GM12872 (cell line): Measurements from ENCODE around the gene DDX54.

ENCODE experiments used
- TF ChIP-seq, protein P1 (sequence below): IDR thresholded peaks from 3 replicates; pipeline ENCODE4 v1.5.1; 2011; ENCODE audit warnings: low read depth, mild to moderate bottlenecking, low read length, moderate library complexity; ENCODE audit not compliant: insufficient read depth

The DDX54 gene

DNA sequence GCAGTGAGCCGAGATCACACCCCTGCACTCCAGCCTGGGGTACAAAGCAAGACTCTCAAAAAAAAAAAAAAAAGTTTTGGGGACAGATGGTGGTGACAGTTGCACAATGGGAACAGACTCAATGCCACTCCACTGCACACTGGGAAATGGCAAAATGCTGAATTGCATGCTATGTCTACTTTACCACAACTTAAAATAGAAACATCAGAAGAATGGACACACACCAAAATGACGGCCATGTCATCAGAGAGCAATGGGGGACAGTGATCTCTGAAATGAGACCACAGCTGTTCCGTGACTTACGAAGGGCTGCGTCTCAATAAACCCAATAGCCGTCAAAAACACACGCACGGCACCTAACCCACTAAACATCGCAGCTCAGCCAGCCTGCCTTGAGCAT is 13.7 kb downstream of the DDX54 start:
- TF ChIP-seq, protein P1, sequence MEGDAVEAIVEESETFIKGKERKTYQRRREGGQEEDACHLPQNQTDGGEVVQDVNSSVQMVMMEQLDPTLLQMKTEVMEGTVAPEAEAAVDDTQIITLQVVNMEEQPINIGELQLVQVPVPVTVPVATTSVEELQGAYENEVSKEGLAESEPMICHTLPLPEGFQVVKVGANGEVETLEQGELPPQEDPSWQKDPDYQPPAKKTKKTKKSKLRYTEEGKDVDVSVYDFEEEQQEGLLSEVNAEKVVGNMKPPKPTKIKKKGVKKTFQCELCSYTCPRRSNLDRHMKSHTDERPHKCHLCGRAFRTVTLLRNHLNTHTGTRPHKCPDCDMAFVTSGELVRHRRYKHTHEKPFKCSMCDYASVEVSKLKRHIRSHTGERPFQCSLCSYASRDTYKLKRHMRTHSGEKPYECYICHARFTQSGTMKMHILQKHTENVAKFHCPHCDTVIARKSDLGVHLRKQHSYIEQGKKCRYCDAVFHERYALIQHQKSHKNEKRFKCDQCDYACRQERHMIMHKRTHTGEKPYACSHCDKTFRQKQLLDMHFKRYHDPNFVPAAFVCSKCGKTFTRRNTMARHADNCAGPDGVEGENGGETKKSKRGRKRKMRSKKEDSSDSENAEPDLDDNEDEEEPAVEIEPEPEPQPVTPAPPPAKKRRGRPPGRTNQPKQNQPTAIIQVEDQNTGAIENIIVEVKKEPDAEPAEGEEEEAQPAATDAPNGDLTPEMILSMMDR = no peak

DNA sequence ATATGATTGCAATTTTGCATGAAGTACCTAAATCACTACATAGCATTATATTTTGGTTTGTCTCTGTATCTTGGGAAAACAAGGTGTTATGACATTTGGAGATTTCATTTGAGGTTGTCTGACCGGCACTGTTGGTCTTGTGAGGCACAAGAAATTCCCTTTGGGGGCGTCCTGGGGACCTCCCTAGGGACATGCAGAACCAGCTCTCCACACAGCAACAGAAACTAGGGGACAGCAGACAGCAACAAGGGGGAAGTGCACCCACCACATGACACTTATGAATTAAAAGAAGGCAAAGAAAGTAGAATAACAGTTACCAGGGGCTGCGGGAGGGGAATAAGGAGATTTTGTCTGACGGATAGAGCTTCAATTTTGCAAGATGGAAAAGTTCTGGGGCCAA is 14.4 kb downstream of the DDX54 start:
- TF ChIP-seq, protein P1 = no peak

DNA sequence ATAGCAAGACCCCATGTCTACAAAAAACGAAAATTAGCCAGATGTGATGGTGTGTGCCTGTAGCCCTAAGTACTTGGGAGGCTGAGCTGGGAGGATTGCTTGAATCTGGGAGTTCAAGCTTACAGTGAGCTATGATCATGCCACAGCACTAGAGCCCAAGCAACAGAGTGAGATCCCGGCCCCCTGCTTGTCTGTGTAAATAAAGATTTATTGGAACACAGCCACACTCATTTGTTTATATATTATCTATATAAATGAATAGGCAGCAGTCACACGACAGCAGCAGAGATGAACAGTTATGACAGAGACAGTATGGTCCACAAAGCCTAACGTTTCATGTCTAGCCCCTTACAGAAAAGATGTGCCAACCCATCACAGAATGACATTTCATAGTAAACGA is 14.8 kb downstream of the DDX54 start:
- TF ChIP-seq, protein P1 = no peak

DNA sequence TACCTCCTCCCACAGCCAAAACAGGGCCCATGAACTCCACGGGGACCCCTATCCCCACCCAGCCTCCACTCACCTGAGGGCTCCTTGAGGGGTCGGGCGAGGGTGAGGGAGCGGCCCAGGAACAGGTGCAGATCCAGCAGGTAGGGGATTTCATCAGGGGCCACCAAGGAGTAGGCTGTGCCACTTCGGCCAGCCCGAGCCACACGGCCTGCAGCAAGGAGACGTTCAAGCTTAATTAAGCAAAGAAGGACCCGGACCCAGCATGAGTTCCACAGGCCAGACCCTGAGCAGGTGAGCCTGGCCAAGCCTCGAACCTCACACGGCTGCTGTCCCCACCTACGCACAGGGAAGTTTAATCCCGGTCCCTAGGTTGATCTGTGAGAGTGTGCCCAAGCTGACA is 15.6 kb downstream of the DDX54 start:
- TF ChIP-seq, protein P1 = no peak

DNA sequence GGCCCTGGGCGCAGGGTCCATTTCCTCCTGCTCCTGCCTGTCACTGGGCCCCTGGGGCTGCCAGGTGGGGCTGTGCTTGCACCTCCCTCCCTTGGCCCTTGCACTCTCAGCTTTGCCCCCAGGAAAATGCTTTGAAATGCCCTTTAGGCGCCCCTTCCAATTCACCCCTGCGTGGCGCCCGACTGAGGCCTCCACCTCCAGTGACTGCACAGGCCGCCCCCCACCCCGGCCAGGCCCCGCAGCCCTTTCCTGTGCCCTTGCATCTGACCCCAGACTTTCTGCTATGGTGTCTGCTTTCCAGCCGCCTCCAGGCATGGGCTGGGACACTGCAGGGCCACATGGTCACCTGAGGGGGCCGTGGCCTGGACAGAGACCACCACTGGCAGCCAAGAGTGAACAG is 17.4 kb downstream of the DDX54 start:
- TF ChIP-seq, protein P1 = no peak

DNA sequence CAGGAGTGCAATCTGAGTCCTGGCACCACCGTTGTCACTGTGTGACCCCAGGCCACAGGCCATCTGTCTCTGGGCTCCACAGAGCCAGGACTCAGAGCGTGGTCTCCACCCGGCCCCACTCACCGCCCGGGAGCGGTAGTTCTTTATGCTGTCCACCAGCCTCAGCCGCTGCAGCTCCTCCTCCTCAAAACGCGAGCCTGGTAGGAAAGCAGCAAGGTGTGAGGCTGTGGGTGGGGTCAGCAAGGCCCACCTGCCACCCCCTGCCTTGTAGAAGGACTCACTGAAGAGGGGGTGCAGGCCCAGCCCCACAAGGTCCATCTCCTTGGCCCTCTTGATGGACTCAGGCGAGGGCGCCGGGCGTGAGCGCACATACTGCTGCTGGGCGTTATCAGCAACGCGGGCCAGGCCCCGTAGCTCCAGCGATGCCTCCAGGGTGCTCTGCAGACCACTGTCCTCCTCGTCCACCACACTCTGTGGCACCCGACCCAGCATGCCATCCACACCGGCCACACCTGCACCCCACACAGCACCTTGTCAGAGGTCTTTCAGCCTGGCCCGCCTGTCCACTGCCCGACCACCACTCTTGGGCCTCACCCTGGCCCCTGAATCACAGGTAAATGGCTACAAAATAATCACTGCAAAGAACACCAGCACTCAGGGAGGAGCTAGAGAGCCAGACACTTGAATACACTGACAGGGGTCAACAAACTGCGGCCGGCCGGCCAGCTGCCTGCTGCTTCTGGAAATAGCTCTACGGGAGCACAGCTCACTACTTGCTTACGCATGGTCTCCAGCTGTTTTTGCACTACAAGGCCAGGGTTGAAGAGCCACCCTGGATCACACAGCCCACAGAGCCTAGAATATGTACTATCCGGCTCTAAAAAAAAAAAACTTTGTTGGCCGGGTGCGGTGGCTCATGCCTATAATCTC is 19.5 kb downstream of the DDX54 start:
- TF ChIP-seq, protein P1 = no peak

DNA sequence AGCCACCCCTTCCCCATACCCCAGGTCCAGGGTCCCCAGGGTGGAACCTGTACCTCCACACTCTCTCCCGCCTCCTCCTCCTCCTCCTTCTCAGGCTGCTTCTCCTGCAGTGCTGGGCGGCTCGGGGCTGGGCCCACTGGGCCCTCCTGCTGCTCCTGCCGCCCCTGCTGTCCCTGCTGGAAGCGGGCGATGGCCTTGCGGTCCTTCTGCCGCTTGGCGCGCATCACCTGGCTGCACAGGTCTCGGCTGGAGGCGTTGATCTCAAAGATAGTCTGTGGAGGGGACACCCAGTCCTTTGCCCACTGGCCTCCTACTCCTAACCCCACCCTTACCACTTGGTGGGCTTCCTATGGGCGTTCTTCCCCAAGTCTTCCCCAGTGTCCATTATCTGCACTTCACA is 21.3 kb downstream of the DDX54 start:
- TF ChIP-seq, protein P1 = no peak

DNA sequence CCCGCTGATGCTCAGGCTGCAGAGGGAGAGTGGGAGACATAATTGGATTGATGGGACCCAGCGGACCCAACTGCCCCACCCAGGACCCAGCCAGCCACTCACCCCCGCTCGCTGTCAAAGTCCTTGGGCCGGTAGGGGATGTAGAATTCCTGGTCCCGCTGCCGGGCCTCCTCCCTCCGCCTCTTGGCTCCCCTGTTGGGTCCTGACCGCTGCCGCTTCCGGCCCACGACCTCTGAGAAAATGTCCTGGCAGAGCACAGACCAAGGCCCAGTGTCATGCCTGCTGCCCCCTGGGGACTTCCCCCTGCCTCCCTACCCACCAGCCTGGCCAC is 22.3 kb downstream of the DDX54 start:
- TF ChIP-seq, protein P1 = no peak
